Measurements from ENCODE around the gene CSNK1E. TPM values are rescaled to one million over a fixed set of nuclear protein-coding genes. Genes with fewer than 3 reads are reported as not detected.
A peak's percentile ranks its signal among the peaks of the same experiment; 100 is the strongest.

CSNK1E gene
- total and polyA plus RNA-seq, 9 of the 15 experiments (the other 6 are each of a cell fraction or from before 2014, with no cell fraction given): 2.7 to 70.0 (median 41.3) TPM

GRCh38 chr22:38316364-38317121, 690 bp downstream of the CSNK1E start (continued):
- TF ChIP-seq TBP (optimal IDR thresholded peaks at IDR 0.05; ENCODE audit: low read depth, low read length): peak; percentile 29

GRCh38 chr22:38315823-38316363, 1.3 kb downstream of the CSNK1E start:
- Histone ChIP-seq H3K27ac (ENCODE audit: extremely low read depth, low read depth, low read length) (peak overlapping the region; percentile 72; the same call in 2 of the 3 replicates), H3K27me3 (ENCODE audit: control insufficient read depth in 2 of 2, insufficient read depth in 2 of 2, low read length in 2 of 2) (no peaks in the 10 kb centered on the region; a peak in 1 of 5 replicates), H3K79me2 (ENCODE audit: control insufficient read depth, insufficient read depth, low read length) (peaks cover 63% of the 10 kb centered on the region), H3K4me2 (ENCODE audit: insufficient read depth, low read length) (peak overlapping the region; percentile 78), H3K36me3 (ENCODE audit: control insufficient read depth, insufficient read depth, low read length) (peaks cover 33% of the 10 kb centered on the region; the same call in 1 of the 3 replicates), H3K9me1 (ENCODE audit: control insufficient read depth, insufficient read depth, low read length) (no peaks in the 10 kb centered on the region), H4K20me1 (replicated peaks; ENCODE audit: control insufficient read depth, insufficient read depth, low read length) (peaks cover 36% of the 10 kb centered on the region), H2AFZ (ENCODE audit: low read depth, low read length) (no peak overlapping the region), H3K4me1 (replicated peaks in 1 of 2; ENCODE audit: control insufficient read depth in 2 of 2, insufficient read depth in 2 of 2, low read length in 2 of 2) (peaks cover 23 to 48% of the 10 kb centered on the region in 2 experiments), H3K9me3 (replicated peaks; ENCODE audit: control insufficient read depth, insufficient read depth, low read depth, low read length) (no peaks in the 10 kb centered on the region), H3K9ac (ENCODE audit: insufficient read depth in 1 of 2, low read depth in 2 of 2, low read length in 2 of 2) (peak overlapping the region; percentile 78 to 92; a peak in 3 of 4 replicates), H3K4me3 (peak overlapping the region; percentile 86)
- TF ChIP-seq PHB (CRISPR knock-in tag; IDR thresholded peaks at IDR 0.05): no peak
- in situ Hi-C loops (cut with MboI): no loop called here
- BruUV-seq (replicated peaks): TSS peak; percentile 47
- ATAC-seq: no peak
- intact Hi-C loops (cut with micrococcal nuclease): no loop called here
- DNase-seq (ENCODE audit: extremely low read depth in 1 of 4, low spot score in 3 of 4): no peak
- FAIRE-seq: no peak
- WGBS (ENCODE audit: insufficient coverage, low coverage, missing lambda C conversion rate): 12% methylated on average over 12 of the region's 12 CpGs
- ChIA-PET POLR2A (interaction anchor here (1.0 to 1.7 kb wide), 5 partner anchors 8 to 49 kb away, joined by 4 to 9 read pairs (median 4); no protein-coding TSS in a partner anchor), CTCF (ENCODE audit: low intra/inter-chr PET ratio) (no interaction called here)
